ENCODE results near the gene MPZL3.

MPZL3 gene

GRCh38 chr11:118215262-118215661, 36.9 kb downstream of the MPZL3 start:
- POLR2A ChIA-PET, result no interaction called here
- no peak overlapping the region for H3K4me3 ChIP-seq (ENCODE audit: low read depth, low read length)
- TF ChIP-seq, protein P1, sequence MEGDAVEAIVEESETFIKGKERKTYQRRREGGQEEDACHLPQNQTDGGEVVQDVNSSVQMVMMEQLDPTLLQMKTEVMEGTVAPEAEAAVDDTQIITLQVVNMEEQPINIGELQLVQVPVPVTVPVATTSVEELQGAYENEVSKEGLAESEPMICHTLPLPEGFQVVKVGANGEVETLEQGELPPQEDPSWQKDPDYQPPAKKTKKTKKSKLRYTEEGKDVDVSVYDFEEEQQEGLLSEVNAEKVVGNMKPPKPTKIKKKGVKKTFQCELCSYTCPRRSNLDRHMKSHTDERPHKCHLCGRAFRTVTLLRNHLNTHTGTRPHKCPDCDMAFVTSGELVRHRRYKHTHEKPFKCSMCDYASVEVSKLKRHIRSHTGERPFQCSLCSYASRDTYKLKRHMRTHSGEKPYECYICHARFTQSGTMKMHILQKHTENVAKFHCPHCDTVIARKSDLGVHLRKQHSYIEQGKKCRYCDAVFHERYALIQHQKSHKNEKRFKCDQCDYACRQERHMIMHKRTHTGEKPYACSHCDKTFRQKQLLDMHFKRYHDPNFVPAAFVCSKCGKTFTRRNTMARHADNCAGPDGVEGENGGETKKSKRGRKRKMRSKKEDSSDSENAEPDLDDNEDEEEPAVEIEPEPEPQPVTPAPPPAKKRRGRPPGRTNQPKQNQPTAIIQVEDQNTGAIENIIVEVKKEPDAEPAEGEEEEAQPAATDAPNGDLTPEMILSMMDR (IDR thresholded peaks at IDR 0.05; ENCODE audit: insufficient read depth, low read length, missing control alignments), result no peak
- CTCF ChIA-PET, result interaction anchor here (1.4 to 9.6 kb wide), 2 partner anchors 16 to 138 kb away, joined by 4 to 46 read pairs; no protein-coding TSS in a partner anchor
- no peak for DNase-seq (ENCODE audit: low read depth, low spot score)

DNA sequence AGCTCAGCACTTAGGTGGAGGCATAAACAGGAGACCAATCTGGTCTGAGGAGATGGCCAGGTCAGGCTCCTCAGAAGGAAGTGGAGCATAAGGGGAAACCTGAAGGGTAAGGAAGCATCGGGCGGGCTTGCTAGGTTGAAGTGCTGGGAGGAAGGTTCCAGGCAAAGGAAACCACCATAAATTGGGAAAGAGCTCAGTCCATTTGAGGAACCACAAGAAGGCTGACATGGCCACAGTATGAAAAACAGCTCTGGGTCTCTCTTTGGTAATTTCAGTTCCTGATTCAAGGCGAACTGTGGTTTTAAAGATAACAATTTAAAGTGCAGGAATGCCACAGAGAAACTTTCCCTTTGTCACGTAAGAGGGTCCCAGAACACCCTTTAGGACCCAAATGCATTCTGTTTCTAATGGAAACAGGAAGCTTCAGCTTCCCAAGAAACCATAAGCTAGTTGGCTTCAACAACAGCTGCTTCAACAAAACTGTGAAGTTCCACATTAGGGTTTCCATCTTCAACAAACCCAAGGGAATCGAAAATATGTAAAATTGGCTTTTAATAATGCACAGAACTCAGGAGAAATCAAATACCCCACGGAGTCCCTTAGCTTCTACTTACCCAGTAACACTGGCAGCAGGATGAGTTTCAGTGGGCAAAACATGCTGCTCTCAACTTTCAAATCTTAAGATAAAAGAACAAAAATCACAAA, 37.8 kb downstream of the MPZL3 start:
- no peak overlapping the region for H3K4me3 ChIP-seq (ENCODE audit: low read depth, low read length)
- TF ChIP-seq, protein P1 (IDR thresholded peaks at IDR 0.05; ENCODE audit: insufficient read depth, low read length, missing control alignments), result no peak
- POLR2A ChIA-PET, result no interaction called here
- no peak for DNase-seq (ENCODE audit: low read depth, low spot score)
- CTCF ChIA-PET, result interaction anchor here (1.4 to 9.6 kb wide), 2 partner anchors 16 to 139 kb away, joined by 4 to 46 read pairs; no protein-coding TSS in a partner anchor

GRCh38 chr11:118213781-118214180, 38.4 kb downstream of the MPZL3 start:
- H3K4me3 ChIP-seq (ENCODE audit: low read depth, low read length), result no peak overlapping the region
- TF ChIP-seq, protein P1 (IDR thresholded peaks at IDR 0.05; ENCODE audit: insufficient read depth, low read length, missing control alignments), result no peak
- DNase-seq (ENCODE audit: low read depth, low spot score), result no peak
- CTCF ChIA-PET, result interaction anchor here (9.6 kb wide), 1 partner anchor 15 kb away, joined by 46 read pairs; no protein-coding TSS in a partner anchor
- POLR2A ChIA-PET, result no interaction called here

DNA sequence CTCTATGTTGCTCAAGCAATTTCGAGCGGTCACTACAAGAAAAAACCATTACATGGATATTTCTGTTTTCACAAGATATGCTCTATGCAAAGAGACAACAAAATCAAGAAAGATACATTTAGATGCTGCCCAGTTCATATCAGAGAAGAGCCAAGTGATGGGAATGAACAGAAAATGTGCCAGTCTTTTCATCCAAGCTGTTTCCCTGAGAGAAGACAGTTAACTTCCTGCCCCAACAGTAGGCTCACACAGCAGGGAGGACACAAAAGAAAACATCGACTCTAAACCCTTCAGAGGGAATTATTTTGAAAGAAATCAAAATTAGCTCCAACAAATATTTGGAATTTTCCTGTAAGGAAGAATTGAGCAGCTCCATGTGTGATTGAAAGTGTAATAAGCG, 39.0 kb downstream of the MPZL3 start:
- TF ChIP-seq, protein P1 (IDR thresholded peaks at IDR 0.05; ENCODE audit: insufficient read depth, low read length, missing control alignments), result no peak
- DNase-seq (ENCODE audit: low read depth, low spot score), result no peak
- ChIA-PET CTCF (interaction anchor here (9.6 kb wide), 1 partner anchor 14 kb away, joined by 46 read pairs; no protein-coding TSS in a partner anchor), POLR2A (no interaction called here)
- no peak overlapping the region for H3K4me3 ChIP-seq (ENCODE audit: low read depth, low read length)

- TF ChIP-seq, protein P1 (IDR thresholded peaks at IDR 0.05; ENCODE audit: insufficient read depth, low read length, missing control alignments), result no peak
- CTCF ChIA-PET, result interaction anchor here (9.6 kb wide), 1 partner anchor 14 kb away, joined by 46 read pairs; no protein-coding TSS in a partner anchor
- DNase-seq (ENCODE audit: low read depth, low spot score), result no peak
- no peak overlapping the region for H3K4me3 ChIP-seq (ENCODE audit: low read depth, low read length)
- POLR2A ChIA-PET, result no interaction called here
These were observed 39.4 kb downstream of the MPZL3 start for GRCh38 chr11:118212781-118213191.

GRCh38 chr11:118212131-118212725, 39.9 kb downstream of the MPZL3 start:
- CTCF ChIA-PET, result interaction anchor here (1.5 to 9.6 kb wide), 2 partner anchors 10 to 13 kb away, joined by 3 to 46 read pairs; no protein-coding TSS in a partner anchor
- DNase-seq (ENCODE audit: low read depth, low spot score), result no peak
- POLR2A ChIA-PET, result no interaction called here
- TF ChIP-seq, protein P1 (IDR thresholded peaks at IDR 0.05; ENCODE audit: insufficient read depth, low read length, missing control alignments), result no peak
- H3K4me3 ChIP-seq (ENCODE audit: low read depth, low read length), result no peak overlapping the region

Data from AG04449 (cell line).